ENCODE results near the gene SPOCD1.

The SPOCD1 gene

GRCh38 chr1:31802190-31803150 is 13.4 kb downstream of the SPOCD1 start:
- DNase-seq (ENCODE audit: insufficient read length, low spot score) (no peak), FAIRE-seq (no peak)

- FAIRE-seq (no peak), DNase-seq (ENCODE audit: insufficient read length, low spot score) (no peak)
Observed at GRCh38 chr1:31801458-31801857, 14.4 kb downstream of the SPOCD1 start.

- DNase-seq (ENCODE audit: insufficient read length, low spot score) (no peak), FAIRE-seq (no peak)
Observed at GRCh38 chr1:31800674-31800967, 15.2 kb downstream of the SPOCD1 start.

- FAIRE-seq = no peak
Observed at GRCh38 chr1:31799895-31800673, 15.7 kb downstream of the SPOCD1 start.

GRCh38 chr1:31799196-31799894 is 16.5 kb downstream of the SPOCD1 start:
- FAIRE-seq = no peak
- DNase-seq (ENCODE audit: insufficient read length, low spot score) = no peak

More at GRCh38 chr1:31799895-31800673, 15.7 kb downstream of the SPOCD1 start:
- no peak for DNase-seq (ENCODE audit: insufficient read length, low spot score)

GRCh38 chr1:31798433-31799195 is 17.2 kb downstream of the SPOCD1 start:
- peak; percentile 72 for FAIRE-seq
- peak; percentile 67 for DNase-seq (ENCODE audit: insufficient read length, low spot score)

GRCh38 chr1:31798086-31798432 is 17.8 kb downstream of the SPOCD1 start:
- FAIRE-seq = no peak
- no peak for DNase-seq (ENCODE audit: insufficient read length, low spot score)

- FAIRE-seq = no peak
- DNase-seq (ENCODE audit: insufficient read length, low spot score) = no peak
Observed at GRCh38 chr1:31797216-31797615, 18.6 kb downstream of the SPOCD1 start.

- FAIRE-seq = no peak
- no peak for DNase-seq (ENCODE audit: insufficient read length, low spot score)
Observed at GRCh38 chr1:31796707-31797106, 19.1 kb downstream of the SPOCD1 start.

- FAIRE-seq = peak; percentile 54
Observed at GRCh38 chr1:31795801-31796621, 19.8 kb downstream of the SPOCD1 start.

GRCh38 chr1:31795096-31795675 is 20.6 kb downstream of the SPOCD1 start:
- DNase-seq (ENCODE audit: insufficient read length, low spot score) = no peak
- no peak for FAIRE-seq

More at GRCh38 chr1:31795801-31796621, 19.8 kb downstream of the SPOCD1 start:
- DNase-seq (ENCODE audit: insufficient read length, low spot score) = peak; percentile 27

- FAIRE-seq (no peak), DNase-seq (ENCODE audit: insufficient read length, low spot score) (no peak)
Observed at GRCh38 chr1:31793586-31794285, 22.1 kb downstream of the SPOCD1 start.

- no peak for DNase-seq (ENCODE audit: insufficient read length, low spot score)
Observed at GRCh38 chr1:31793086-31793485, 22.7 kb downstream of the SPOCD1 start.

GRCh38 chr1:31792541-31792940 is 23.3 kb downstream of the SPOCD1 start:
- no peak for FAIRE-seq
- DNase-seq (ENCODE audit: insufficient read length, low spot score) = no peak

More at GRCh38 chr1:31793086-31793485, 22.7 kb downstream of the SPOCD1 start:
- no peak for FAIRE-seq

- no peak for FAIRE-seq
- no peak for DNase-seq (ENCODE audit: insufficient read length, low spot score)
Observed at GRCh38 chr1:31792116-31792515, 23.7 kb downstream of the SPOCD1 start.

GRCh38 chr1:31791131-31791858 is 24.5 kb downstream of the SPOCD1 start:
- DNase-seq (ENCODE audit: insufficient read length, low spot score) (no peak), FAIRE-seq (no peak)

GRCh38 chr1:31790641-31791091 is 25.2 kb downstream of the SPOCD1 start:
- FAIRE-seq (no peak), DNase-seq (ENCODE audit: insufficient read length, low spot score) (no peak)

GRCh38 chr1:31790140-31790539 is 25.7 kb downstream of the SPOCD1 start:
- FAIRE-seq = no peak
- DNase-seq (ENCODE audit: insufficient read length, low spot score) = no peak
